Measurements from ENCODE around the gene RAB1A. TPM values are rescaled to one million over a fixed set of nuclear protein-coding genes. Genes with fewer than 3 reads are reported as not detected.
"Not testable (repeated sequence)": the region's sequence is repeated elsewhere in the genome, so short reads cannot be mapped to it uniquely, and the experiment has no call there.

The RAB1A gene
- total and polyA plus RNA-seq, 2 donors: 42.9 to 144 TPM

DNA sequence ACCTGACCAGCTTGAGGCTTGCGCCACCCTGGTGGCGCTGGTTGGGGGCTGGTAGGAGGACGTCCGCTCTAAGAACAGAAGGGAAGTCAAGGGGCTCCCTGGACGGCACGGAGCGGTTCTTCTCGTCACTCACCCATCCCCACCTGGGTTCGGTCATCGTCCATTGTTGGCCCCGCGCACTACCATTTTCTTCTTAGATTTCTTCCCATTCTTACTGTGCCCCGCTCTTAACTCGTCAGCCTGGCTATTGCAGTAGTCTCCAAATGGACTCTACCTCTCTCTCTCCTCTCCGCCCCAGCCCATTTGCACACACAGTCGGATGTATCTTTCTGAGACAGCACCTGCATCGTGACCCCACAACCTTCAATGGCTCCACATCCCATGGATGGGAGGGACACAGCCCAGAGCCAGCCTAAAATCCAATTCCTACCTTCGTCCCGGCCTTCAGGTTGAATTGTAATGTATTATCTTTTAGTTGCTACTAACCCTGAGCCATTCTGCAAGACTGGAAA is 814 bp upstream of the RAB1A start:
- peak overlapping the region; percentile 98 for H3K4me3 ChIP-seq (ENCODE audit: low read length in 2 of 2)
- no peaks in the 10 kb centered on the region for H3K36me3 ChIP-seq (ENCODE audit: control insufficient read depth in 2 of 2, insufficient read depth in 2 of 2, low read length in 1 of 2)
- H3K27me3 ChIP-seq (ENCODE audit: control insufficient read depth in 2 of 2, insufficient read depth in 1 of 2, low read length in 1 of 2): no peaks in the 10 kb centered on the region
- peak overlapping the region; percentile 67 to 77 for H3K27ac ChIP-seq (ENCODE audit: low read depth in 1 of 2, low read length in 1 of 2)
- peak in 7 of 9 donors; percentile 7 to 58 (median 37) for DNase-seq (ENCODE audit: low read depth in 6 of 9, low spot score in 9 of 9)
- H3K9me3 ChIP-seq (ENCODE audit: control insufficient read depth in 2 of 2, insufficient read depth in 1 of 2, low read length in 1 of 2): no peaks in the 10 kb centered on the region
- H3K4me1 ChIP-seq (ENCODE audit: control insufficient read depth in 2 of 2, insufficient read depth in 2 of 2, low read length in 2 of 2): peaks cover 12 to 22% of the 10 kb centered on the region in 2 donors
- 20% methylated on average over 19 of the region's 19 CpGs for WGBS

DNA sequence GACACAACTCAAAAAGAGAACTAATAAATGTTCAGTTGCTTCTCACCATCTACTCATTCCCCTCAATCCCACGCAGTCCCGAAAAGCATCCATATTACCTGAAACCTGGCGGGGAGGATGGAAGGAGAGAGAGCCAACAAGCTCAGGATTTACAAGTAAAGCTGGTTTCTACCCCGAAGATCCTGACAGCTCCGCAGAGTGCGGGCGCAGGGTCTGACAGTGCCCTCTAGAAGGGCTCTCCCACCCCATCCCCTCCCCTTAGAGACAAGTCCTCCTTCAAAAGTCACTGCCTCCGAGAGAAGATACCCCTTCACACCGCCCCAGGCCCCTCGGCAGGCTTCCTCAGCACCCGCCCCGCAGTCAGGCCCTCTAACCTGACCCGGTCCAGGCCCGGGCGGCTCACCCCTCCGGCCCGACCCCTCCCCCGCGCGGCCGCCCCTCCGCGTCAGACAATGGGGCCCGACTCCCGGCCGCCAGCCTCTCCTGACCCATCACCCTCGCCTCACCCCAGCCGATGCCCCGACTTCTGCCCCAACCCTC is 550 bp downstream of the RAB1A start:
- H3K4me3 ChIP-seq (ENCODE audit: low read length in 2 of 2): peak overlapping the region; percentile 98
- peak in 7 of 9 donors; percentile 10 to 67 (median 30) for DNase-seq (ENCODE audit: low read depth in 6 of 9, low spot score in 9 of 9)
- H3K4me1 ChIP-seq (ENCODE audit: control insufficient read depth in 2 of 2, insufficient read depth in 2 of 2, low read length in 2 of 2): peaks cover 12 to 22% of the 10 kb centered on the region in 2 donors
- no peaks in the 10 kb centered on the region for H3K36me3 ChIP-seq (ENCODE audit: control insufficient read depth in 2 of 2, insufficient read depth in 2 of 2, low read length in 1 of 2)
- H3K27me3 ChIP-seq (ENCODE audit: control insufficient read depth in 2 of 2, insufficient read depth in 1 of 2, low read length in 1 of 2): no peaks in the 10 kb centered on the region
- under 1% methylated on average over 29 of the region's 29 CpGs for WGBS
- no peaks in the 10 kb centered on the region for H3K9me3 ChIP-seq (ENCODE audit: control insufficient read depth in 2 of 2, insufficient read depth in 1 of 2, low read length in 1 of 2)
- peak overlapping the region; percentile 97 to 99 for H3K27ac ChIP-seq (ENCODE audit: low read depth in 1 of 2, low read length in 1 of 2)

DNA sequence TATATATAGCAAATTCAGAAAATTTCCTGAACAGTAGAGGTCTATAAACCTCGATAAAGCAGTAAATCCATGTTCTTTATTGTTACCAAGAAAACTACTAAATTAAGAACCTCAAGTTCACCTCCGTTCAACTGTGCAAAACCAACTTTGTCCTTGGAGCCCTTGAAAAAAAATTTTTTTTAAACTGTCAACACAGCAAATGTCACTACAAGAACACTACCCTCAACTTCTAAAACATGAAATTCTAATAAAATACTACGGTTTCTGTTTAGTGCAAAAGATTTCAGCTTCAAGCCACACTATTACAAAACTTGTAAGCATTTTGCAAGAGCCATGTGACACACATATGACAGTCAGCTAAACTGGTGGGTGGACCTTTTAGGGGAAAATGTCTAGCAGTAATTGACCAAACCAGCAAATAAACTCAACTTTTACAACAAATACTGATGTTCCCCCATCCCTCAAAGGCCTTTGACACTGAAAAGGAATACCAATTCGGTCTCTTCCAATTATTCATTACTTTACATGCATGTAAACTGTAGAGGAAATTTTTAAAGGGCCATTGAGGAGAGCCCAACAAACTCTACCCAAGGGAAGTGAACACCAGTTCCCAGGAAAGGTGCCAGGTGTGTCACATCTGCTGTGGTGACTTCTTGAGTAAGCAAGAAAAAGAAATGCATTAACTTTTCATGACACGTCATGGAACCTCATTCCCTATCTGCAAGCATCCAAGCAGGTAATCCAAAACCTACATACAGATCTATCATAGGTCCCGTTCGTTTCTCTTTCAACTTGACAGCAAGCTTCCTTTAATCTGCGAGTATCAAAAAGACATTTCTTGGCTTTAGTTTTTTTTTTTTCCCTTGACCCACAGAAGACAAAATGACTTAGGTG is 1.4 kb downstream of the RAB1A start:
- WGBS: 28% methylated on average over 8 of the region's 8 CpGs

DNA sequence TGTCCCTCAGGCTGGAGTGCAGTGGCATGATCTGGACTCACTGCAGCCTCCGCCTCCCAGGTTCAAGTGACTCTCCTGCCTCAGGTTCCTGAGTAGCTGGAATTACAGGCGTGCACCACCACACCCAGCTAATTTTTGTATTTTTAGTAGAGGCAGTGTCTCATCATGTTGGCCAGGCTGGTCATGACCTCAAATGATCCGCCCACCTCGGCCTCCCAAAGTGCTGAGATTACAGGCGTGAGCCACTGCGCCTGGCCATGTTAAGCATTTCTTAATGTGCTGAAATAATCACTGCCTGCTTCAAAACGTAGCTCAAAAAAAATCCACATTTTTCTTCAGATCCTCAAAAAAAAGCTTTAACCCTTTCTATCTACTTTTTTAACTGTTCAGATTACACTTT is 4.4 kb downstream of the RAB1A start:
- WGBS: 96% methylated on average over 7 of the region's 7 CpGs
- DNase-seq (ENCODE audit: low read depth in 6 of 9, low spot score in 9 of 9); H3K36me3 ChIP-seq (ENCODE audit: control insufficient read depth in 2 of 2, insufficient read depth in 2 of 2, low read length in 1 of 2); H3K27me3 ChIP-seq (ENCODE audit: control insufficient read depth in 2 of 2, insufficient read depth in 1 of 2, low read length in 1 of 2); H3K4me3 ChIP-seq (ENCODE audit: low read length in 2 of 2); H3K9me3 ChIP-seq (ENCODE audit: control insufficient read depth in 2 of 2, insufficient read depth in 1 of 2, low read length in 1 of 2); H3K27ac ChIP-seq (ENCODE audit: low read depth in 1 of 2, low read length in 1 of 2): not testable (repeated sequence)
- peaks cover 9 to 18% of the 10 kb centered on the region in 2 donors for H3K4me1 ChIP-seq (ENCODE audit: control insufficient read depth in 2 of 2, insufficient read depth in 2 of 2, low read length in 2 of 2)

More for the DNA sequence above, 1.4 kb downstream of the RAB1A start:
- Histone ChIP-seq H3K27ac (ENCODE audit: low read depth in 1 of 2, low read length in 1 of 2) (peak overlapping the region; percentile 5 to 97), H3K4me1 (ENCODE audit: control insufficient read depth in 2 of 2, insufficient read depth in 2 of 2, low read length in 2 of 2) (peaks cover 12 to 22% of the 10 kb centered on the region in 2 donors), H3K27me3 (ENCODE audit: control insufficient read depth in 2 of 2, insufficient read depth in 1 of 2, low read length in 1 of 2) (no peaks in the 10 kb centered on the region), H3K9me3 (ENCODE audit: control insufficient read depth in 2 of 2, insufficient read depth in 1 of 2, low read length in 1 of 2) (no peaks in the 10 kb centered on the region), H3K36me3 (ENCODE audit: control insufficient read depth in 2 of 2, insufficient read depth in 2 of 2, low read length in 1 of 2) (no peaks in the 10 kb centered on the region), H3K4me3 (ENCODE audit: low read length in 2 of 2) (peak overlapping the region; percentile 98)
- DNase-seq (ENCODE audit: low read depth in 6 of 9, low spot score in 9 of 9): peak in 7 of 9 donors; percentile 2 to 51 (median 8)

DNA sequence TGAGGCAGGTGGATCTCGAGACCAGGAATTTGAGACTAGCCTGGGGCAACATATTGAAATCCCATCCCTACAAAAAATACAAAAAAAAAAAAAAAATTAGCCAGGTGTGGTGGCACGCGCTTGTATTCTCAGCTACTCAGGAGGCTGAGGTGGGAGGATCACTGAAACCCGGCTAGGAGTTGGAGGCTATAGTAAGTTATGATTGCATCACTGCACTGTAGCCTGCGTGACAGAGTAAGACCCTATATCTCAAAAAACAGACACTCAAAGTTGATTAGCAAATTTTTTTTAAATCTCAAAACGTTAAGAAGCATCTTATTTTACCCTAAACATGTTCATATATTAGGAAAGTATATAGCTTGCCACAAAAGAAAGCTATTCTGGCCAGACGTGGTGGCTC is 7.6 kb downstream of the RAB1A start:
- H3K4me1 ChIP-seq (ENCODE audit: control insufficient read depth in 2 of 2, insufficient read depth in 2 of 2, low read length in 2 of 2): peaks cover 3 to 7% of the 10 kb centered on the region in 2 donors
- H3K4me3 ChIP-seq (ENCODE audit: low read length in 2 of 2): no peak overlapping the region
- H3K27me3 ChIP-seq (ENCODE audit: control insufficient read depth in 2 of 2, insufficient read depth in 1 of 2, low read length in 1 of 2): no peaks in the 10 kb centered on the region
- no peak overlapping the region for H3K27ac ChIP-seq (ENCODE audit: low read depth in 1 of 2, low read length in 1 of 2)
- WGBS: 94% methylated on average over 7 of the region's 7 CpGs
- H3K36me3 ChIP-seq (ENCODE audit: control insufficient read depth in 2 of 2, insufficient read depth in 2 of 2, low read length in 1 of 2): peaks cover 0 to 8% of the 10 kb centered on the region in 2 donors
- H3K9me3 ChIP-seq (ENCODE audit: control insufficient read depth in 2 of 2, insufficient read depth in 1 of 2, low read length in 1 of 2): no peaks in the 10 kb centered on the region
- DNase-seq (ENCODE audit: low read depth in 6 of 9, low spot score in 9 of 9): no peak

DNA sequence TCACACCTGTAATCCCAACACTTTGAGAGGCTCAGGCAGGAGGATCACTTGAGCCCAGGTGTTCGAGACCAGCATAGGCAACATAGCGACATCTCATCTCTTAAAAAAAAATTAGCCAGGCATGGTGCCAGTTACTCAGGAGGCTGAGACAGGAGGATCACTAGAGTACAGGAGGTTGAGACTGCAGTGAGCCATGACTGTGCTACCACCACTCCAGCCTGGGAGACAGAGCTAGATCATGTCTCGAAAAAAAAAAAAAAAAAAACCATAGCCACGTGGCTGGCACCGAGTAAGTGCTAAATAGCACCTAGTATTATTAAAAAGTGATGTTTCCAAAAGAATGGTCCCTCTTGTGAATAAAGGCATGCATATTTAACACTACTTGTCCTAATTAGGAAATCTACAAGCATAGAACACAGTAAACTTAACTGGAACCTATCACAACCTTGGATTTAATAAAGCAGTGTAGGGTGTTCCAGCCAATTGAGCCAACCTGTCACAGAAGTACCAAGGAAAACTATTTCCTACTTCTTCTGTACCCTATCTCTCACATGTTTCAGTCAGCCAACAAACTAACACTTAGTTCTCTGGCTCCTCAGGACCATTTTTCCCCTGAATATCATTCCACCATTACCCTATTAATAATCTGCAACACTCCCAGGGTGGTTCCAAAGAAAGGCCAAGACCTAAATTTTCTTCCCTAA is 8.8 kb downstream of the RAB1A start:
- no peak for DNase-seq (ENCODE audit: low read depth in 6 of 9, low spot score in 9 of 9)
- Histone ChIP-seq H3K4me1 (ENCODE audit: control insufficient read depth in 2 of 2, insufficient read depth in 2 of 2, low read length in 2 of 2) (peaks cover 0 to 4% of the 10 kb centered on the region in 2 donors), H3K4me3 (ENCODE audit: low read length in 2 of 2) (no peak overlapping the region), H3K27ac (ENCODE audit: low read depth in 1 of 2, low read length in 1 of 2) (no peak overlapping the region), H3K9me3 (ENCODE audit: control insufficient read depth in 2 of 2, insufficient read depth in 1 of 2, low read length in 1 of 2) (no peaks in the 10 kb centered on the region), H3K36me3 (ENCODE audit: control insufficient read depth in 2 of 2, insufficient read depth in 2 of 2, low read length in 1 of 2) (peaks cover 0 to 8% of the 10 kb centered on the region in 2 donors), H3K27me3 (ENCODE audit: control insufficient read depth in 2 of 2, insufficient read depth in 1 of 2, low read length in 1 of 2) (no peaks in the 10 kb centered on the region)
- 95% methylated on average over 5 of the region's 5 CpGs for WGBS

DNA sequence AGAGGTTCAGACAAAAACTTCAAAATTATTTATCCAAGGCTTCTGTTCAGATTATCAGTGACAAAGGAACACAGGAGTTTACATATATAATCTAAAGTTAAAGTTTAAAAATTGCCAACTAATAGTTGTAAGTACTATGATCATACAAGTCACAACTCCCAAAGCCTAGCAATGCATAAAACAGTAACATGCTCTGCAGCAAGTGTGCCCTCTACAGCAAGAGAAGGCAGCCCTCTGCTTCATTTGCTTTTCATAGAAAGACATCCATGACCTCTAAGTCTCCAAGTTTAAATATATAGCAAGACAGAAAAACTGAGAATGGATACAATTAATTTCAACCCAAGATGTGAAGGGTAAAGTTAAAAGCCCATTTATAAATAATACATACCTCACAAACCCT is 13.3 kb downstream of the RAB1A start:
- no peaks in the 10 kb centered on the region for H3K9me3 ChIP-seq (ENCODE audit: control insufficient read depth in 2 of 2, insufficient read depth in 1 of 2, low read length in 1 of 2)
- no peaks in the 10 kb centered on the region for H3K27me3 ChIP-seq (ENCODE audit: control insufficient read depth in 2 of 2, insufficient read depth in 1 of 2, low read length in 1 of 2)
- no peak for DNase-seq (ENCODE audit: low read depth in 6 of 9, low spot score in 9 of 9)
- no peak overlapping the region for H3K27ac ChIP-seq (ENCODE audit: low read depth in 1 of 2, low read length in 1 of 2)
- H3K4me3 ChIP-seq (ENCODE audit: low read length in 2 of 2): no peak overlapping the region
- H3K36me3 ChIP-seq (ENCODE audit: control insufficient read depth in 2 of 2, insufficient read depth in 2 of 2, low read length in 1 of 2): peaks cover 0 to 8% of the 10 kb centered on the region in 2 donors
- no peaks in the 10 kb centered on the region for H3K4me1 ChIP-seq (ENCODE audit: control insufficient read depth in 2 of 2, insufficient read depth in 2 of 2, low read length in 2 of 2)

DNA sequence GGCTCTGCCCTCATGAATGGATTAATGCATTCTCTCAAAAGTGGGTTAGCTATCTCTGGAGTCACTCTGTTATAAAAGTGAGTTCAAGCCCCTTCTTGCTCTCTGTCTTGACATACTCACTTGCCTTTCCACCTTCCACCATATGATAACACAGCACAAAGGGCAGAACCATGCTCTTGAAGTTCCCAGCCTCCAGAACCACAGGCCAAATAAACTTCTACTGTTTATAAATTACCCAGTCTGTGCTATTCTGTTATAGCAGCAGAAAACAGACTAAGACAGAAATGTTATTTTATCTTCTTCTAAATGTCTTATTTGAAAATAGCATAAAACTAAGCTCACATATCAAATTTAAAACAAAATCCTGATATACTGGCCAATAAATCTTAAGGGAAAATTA is 15.0 kb downstream of the RAB1A start:
- no peak for DNase-seq (ENCODE audit: low read depth in 6 of 9, low spot score in 9 of 9)
- no peaks in the 10 kb centered on the region for H3K27me3 ChIP-seq (ENCODE audit: control insufficient read depth in 2 of 2, insufficient read depth in 1 of 2, low read length in 1 of 2)
- peaks cover 0 to 14% of the 10 kb centered on the region in 2 donors for H3K36me3 ChIP-seq (ENCODE audit: control insufficient read depth in 2 of 2, insufficient read depth in 2 of 2, low read length in 1 of 2)
- no peak overlapping the region for H3K4me3 ChIP-seq (ENCODE audit: low read length in 2 of 2)
- no peaks in the 10 kb centered on the region for H3K9me3 ChIP-seq (ENCODE audit: control insufficient read depth in 2 of 2, insufficient read depth in 1 of 2, low read length in 1 of 2)
- no peak overlapping the region for H3K27ac ChIP-seq (ENCODE audit: low read depth in 1 of 2, low read length in 1 of 2)
- no peaks in the 10 kb centered on the region for H3K4me1 ChIP-seq (ENCODE audit: control insufficient read depth in 2 of 2, insufficient read depth in 2 of 2, low read length in 2 of 2)

DNA sequence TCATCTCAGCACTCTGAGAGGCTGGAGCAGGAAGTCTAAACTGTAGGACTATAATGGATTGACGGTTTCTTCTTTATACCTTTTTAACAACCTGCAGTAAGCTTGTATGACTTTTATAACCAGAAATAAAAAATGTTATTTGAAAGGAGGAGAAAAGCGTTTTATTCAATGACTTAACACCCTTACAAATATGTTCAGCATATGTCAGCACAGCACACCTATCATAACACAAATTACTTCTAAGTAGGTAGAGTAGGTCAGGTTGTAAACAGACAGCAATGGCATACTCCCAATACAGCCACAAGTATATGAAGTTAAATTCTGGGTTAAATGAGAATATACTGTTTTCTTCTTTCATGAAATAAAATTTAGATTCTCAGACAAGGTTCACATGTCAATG is 16.1 kb downstream of the RAB1A start:
- WGBS: 90% methylated on average over 2 of the region's 2 CpGs
- DNase-seq (ENCODE audit: low read depth in 6 of 9, low spot score in 9 of 9): no peak
- Histone ChIP-seq H3K27ac (ENCODE audit: low read depth in 1 of 2, low read length in 1 of 2) (no peak overlapping the region), H3K9me3 (ENCODE audit: control insufficient read depth in 2 of 2, insufficient read depth in 1 of 2, low read length in 1 of 2) (no peaks in the 10 kb centered on the region), H3K27me3 (ENCODE audit: control insufficient read depth in 2 of 2, insufficient read depth in 1 of 2, low read length in 1 of 2) (no peaks in the 10 kb centered on the region), H3K36me3 (ENCODE audit: control insufficient read depth in 2 of 2, insufficient read depth in 2 of 2, low read length in 1 of 2) (peaks cover 0 to 12% of the 10 kb centered on the region in 2 donors), H3K4me3 (ENCODE audit: low read length in 2 of 2) (no peak overlapping the region), H3K4me1 (ENCODE audit: control insufficient read depth in 2 of 2, insufficient read depth in 2 of 2, low read length in 2 of 2) (no peaks in the 10 kb centered on the region)
